ENCODE data around the gene OST4. TPM values are rescaled to one million over a fixed set of nuclear protein-coding genes. Genes with fewer than 3 reads are reported as not detected.

OST4 gene
- total RNA-seq, 1 experiment from 2014 or later = 166 TPM

GRCh38 chr2:27088634-27089033 is 17.2 kb upstream of the OST4 start:
- no peaks in the 10 kb centered on the region for H3K36me3 ChIP-seq (ENCODE audit: low read depth)
- POLR2A ChIA-PET (ENCODE audit: unreplicated experiment) = no interaction called here
- intact Hi-C loops (cut with micrococcal nuclease; ENCODE audit: unreplicated experiment) = no loop called here

GRCh38 chr2:27087823-27088410 is 16.5 kb upstream of the OST4 start:
- DNase-seq = no peak

More at GRCh38 chr2:27088634-27089033, 17.2 kb upstream of the OST4 start:
- H2AFZ ChIP-seq = no peak overlapping the region
- H3K4me1 ChIP-seq (replicated peaks; ENCODE audit: insufficient read depth) = peaks cover 17% of the 10 kb centered on the region
- no peaks in the 10 kb centered on the region for H3K79me2 ChIP-seq (ENCODE audit: low read depth)
- CTCF ChIA-PET = interaction anchor here (0.6 to 0.7 kb wide), 2 partner anchors 16 to 196 kb away, joined by 3 to 4 read pairs; no protein-coding TSS in a partner anchor
- H3K9me3 ChIP-seq (ENCODE audit: insufficient read depth, low read depth) = no peaks in the 10 kb centered on the region
- H4K20me1 ChIP-seq (ENCODE audit: insufficient read depth) = no peaks in the 10 kb centered on the region
- TF ChIP-seq EZH2 (IDR thresholded peaks at IDR 0.05; ENCODE audit: low read depth) = no peak
- no peak for TF ChIP-seq CTCF (conservative IDR thresholded peaks at IDR 0.05)
- H3K27ac ChIP-seq = no peak overlapping the region
- no peak for DNase-seq
- no peaks in the 10 kb centered on the region for H3K9me2 ChIP-seq (ENCODE audit: insufficient read depth)
- H3K4me3 ChIP-seq = no peak overlapping the region
- no peaks in the 10 kb centered on the region for H3K27me3 ChIP-seq (ENCODE audit: insufficient read depth, low read depth)
- no peak overlapping the region for H3K4me2 ChIP-seq
- no TSS peak for BruUV-seq (replicated peaks)
- peaks cover 11% of the 10 kb centered on the region; the same call in 1 of the 2 replicates for H3F3A ChIP-seq (ENCODE audit: insufficient read depth, low read depth)

More at GRCh38 chr2:27087823-27088410, 16.5 kb upstream of the OST4 start:
- intact Hi-C loops (cut with micrococcal nuclease; ENCODE audit: unreplicated experiment) = no loop called here
- POLR2A ChIA-PET (ENCODE audit: unreplicated experiment) = no interaction called here
- H3K27me3 ChIP-seq (ENCODE audit: insufficient read depth, low read depth) = no peaks in the 10 kb centered on the region
- H3K4me3 ChIP-seq = no peak overlapping the region
- H3K27ac ChIP-seq = no peak overlapping the region
- no peak overlapping the region for H2AFZ ChIP-seq
- H3F3A ChIP-seq (ENCODE audit: insufficient read depth, low read depth) = peaks cover 6% of the 10 kb centered on the region; the same call in 1 of the 2 replicates
- H3K9me2 ChIP-seq (ENCODE audit: insufficient read depth) = no peaks in the 10 kb centered on the region
- no peaks in the 10 kb centered on the region for H4K20me1 ChIP-seq (ENCODE audit: insufficient read depth)
- TF ChIP-seq CTCF (conservative IDR thresholded peaks at IDR 0.05) = no peak
- TF ChIP-seq EZH2 (IDR thresholded peaks at IDR 0.05; ENCODE audit: low read depth) = no peak
- no peaks in the 10 kb centered on the region for H3K36me3 ChIP-seq (ENCODE audit: low read depth)
- H3K4me1 ChIP-seq (replicated peaks; ENCODE audit: insufficient read depth) = peaks cover 17% of the 10 kb centered on the region
- peak overlapping the region; percentile 87; the same call in 1 of the 2 replicates for H3K4me2 ChIP-seq
- CTCF ChIA-PET = interaction anchor here (0.5 to 1.5 kb wide), 5 partner anchors 9 to 217 kb away, joined by 3 to 27 read pairs (median 7); no protein-coding TSS in a partner anchor
- H3K9me3 ChIP-seq (ENCODE audit: insufficient read depth, low read depth) = no peaks in the 10 kb centered on the region
- BruUV-seq (replicated peaks) = no TSS peak
- no peaks in the 10 kb centered on the region for H3K79me2 ChIP-seq (ENCODE audit: low read depth)

Measured in PC-9 (cell line).